ENCODE measurements around the gene UBALD2.
A peak's percentile ranks its signal among the peaks of the same experiment; 100 is the strongest.

DNA sequence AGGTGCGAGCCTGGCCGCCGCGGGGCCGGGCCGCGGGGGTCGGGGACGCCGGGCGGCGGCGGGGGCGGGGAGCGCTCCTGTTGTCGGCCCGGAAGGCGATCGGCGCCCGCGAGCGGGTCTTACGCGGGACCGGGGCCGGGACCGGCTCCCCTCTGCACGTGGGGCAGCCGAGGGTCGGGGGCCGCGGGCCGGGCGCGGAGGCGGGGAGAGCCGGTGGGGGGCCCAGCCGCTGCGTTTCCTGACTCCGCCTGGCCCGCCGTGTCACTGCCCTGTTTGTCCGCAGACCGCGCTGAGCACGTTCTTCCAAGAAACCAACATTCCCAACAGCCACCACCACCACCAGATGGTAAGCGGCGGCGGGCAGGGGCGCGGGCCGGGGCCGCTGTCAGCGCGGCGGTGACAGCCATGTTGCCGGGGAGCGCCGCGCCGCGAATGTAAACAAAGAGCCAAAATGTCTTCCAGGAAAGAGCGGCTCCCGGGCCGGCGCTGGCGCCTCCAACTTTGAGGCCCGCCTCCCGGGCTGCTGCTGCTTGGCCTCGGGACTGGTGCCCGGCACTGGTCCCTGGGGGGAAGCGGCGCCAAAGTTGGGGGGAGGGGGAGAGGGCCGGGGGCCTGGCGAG, 586 bp downstream of the UBALD2 start:
- TF ChIP-seq, protein P1, sequence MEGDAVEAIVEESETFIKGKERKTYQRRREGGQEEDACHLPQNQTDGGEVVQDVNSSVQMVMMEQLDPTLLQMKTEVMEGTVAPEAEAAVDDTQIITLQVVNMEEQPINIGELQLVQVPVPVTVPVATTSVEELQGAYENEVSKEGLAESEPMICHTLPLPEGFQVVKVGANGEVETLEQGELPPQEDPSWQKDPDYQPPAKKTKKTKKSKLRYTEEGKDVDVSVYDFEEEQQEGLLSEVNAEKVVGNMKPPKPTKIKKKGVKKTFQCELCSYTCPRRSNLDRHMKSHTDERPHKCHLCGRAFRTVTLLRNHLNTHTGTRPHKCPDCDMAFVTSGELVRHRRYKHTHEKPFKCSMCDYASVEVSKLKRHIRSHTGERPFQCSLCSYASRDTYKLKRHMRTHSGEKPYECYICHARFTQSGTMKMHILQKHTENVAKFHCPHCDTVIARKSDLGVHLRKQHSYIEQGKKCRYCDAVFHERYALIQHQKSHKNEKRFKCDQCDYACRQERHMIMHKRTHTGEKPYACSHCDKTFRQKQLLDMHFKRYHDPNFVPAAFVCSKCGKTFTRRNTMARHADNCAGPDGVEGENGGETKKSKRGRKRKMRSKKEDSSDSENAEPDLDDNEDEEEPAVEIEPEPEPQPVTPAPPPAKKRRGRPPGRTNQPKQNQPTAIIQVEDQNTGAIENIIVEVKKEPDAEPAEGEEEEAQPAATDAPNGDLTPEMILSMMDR (IDR thresholded peaks at IDR 0.05), result peak in 1 of 6 experiments; percentile 13
- TF ChIP-seq POLR2A (IDR thresholded peaks at IDR 0.05), result peak in 1 of 4 donors; percentile 14

Data from esophagus squamous epithelium (tissue), 4 donors.